OCI-M1 (cell line): ENCODE results near the gene MLYCD.

Experiments used
- DNase-seq: peaks from one replicate; lab custom pipeline; 2025; lab: John Stamatoyannopoulos, UW

MLYCD gene

GRCh38 chr16:83970430-83970815 is 71.5 kb downstream of the MLYCD start:
- no peak for DNase-seq

- no peak for DNase-seq
Observed at GRCh38 chr16:83971165-83972130, 72.5 kb downstream of the MLYCD start.

GRCh38 chr16:83972256-83973008 is 73.5 kb downstream of the MLYCD start:
- DNase-seq: no peak

GRCh38 chr16:83973077-83973476 is 74.2 kb downstream of the MLYCD start:
- no peak for DNase-seq

GRCh38 chr16:83973581-83974385 is 74.9 kb downstream of the MLYCD start:
- DNase-seq: peak; percentile 33

- DNase-seq: peak; percentile 33
Observed at GRCh38 chr16:83974475-83974874, 75.6 kb downstream of the MLYCD start.

GRCh38 chr16:83975590-83976260 is 76.8 kb downstream of the MLYCD start:
- DNase-seq: no peak
